Progenitor cell of endocrine pancreas (in vitro differentiated cells): ENCODE results near the gene VSTM2A. TPM values are rescaled to one million over a fixed set of nuclear protein-coding genes. Genes with fewer than 3 reads are reported as not detected.

Experiments
- DNase-seq: peaks from one replicate; pipeline ENCODE4 v3.0.0; 2021; ENCODE audit warnings: low spot score; ENCODE audit not compliant: unreplicated experiment
- H3K27ac Mint-ChIP-seq: 2 replicates; pipeline ENCODE4 v1.8.0; 2021; ENCODE audit warnings: mild to moderate bottlenecking, moderate library complexity, mixed read lengths
- H3K27me3 Mint-ChIP-seq: 2 replicates; pipeline ENCODE4 v1.8.0; 2021; ENCODE audit warnings: mixed read lengths
- H3K36me3 Mint-ChIP-seq: 2 replicates; pipeline ENCODE4 v1.8.0; 2022; ENCODE audit warnings: mixed read lengths; ENCODE audit not compliant: insufficient read depth
- H3K4me1 Mint-ChIP-seq: 2 replicates; pipeline ENCODE4 v1.8.0; 2021; ENCODE audit warnings: low read depth, mixed read lengths
- H3K4me3 Mint-ChIP-seq: 2 replicates; pipeline ENCODE4 v1.8.0; 2021; ENCODE audit warnings: low read depth, mild to moderate bottlenecking, moderate library complexity, mixed read lengths
- H3K9me3 Mint-ChIP-seq: 2 replicates; pipeline ENCODE4 v1.8.0; 2021; ENCODE audit warnings: low read depth, mixed read lengths
- CTCF ChIP-seq: fragments of 200-600 bp; sonication (generic); IDR thresholded peaks from one replicate; pipeline ENCODE4 v1.5.0; 2021; ENCODE audit warnings: antibody characterized with exemption, mild to moderate bottlenecking; ENCODE audit not compliant: unreplicated experiment
- total RNA-seq: library from RNA; stranded (reverse); gene quantifications from 2 replicates; pipeline ENCODE4 v1.2.1, GENCODE V29; 2021

The VSTM2A gene
- total RNA-seq, 1 donor from 2014 or later, result 1.1 TPM

GRCh38 chr7:54615537-54615936 lies 73.4 kb downstream of the VSTM2A start:
- no peaks in the 10 kb centered on the region for H3K27me3 Mint-ChIP-seq
- no peaks in the 10 kb centered on the region for H3K9me3 Mint-ChIP-seq
- DNase-seq, result no peak
- TF ChIP-seq CTCF, result no peak
- H3K27ac Mint-ChIP-seq, result no peak overlapping the region
- H3K36me3 Mint-ChIP-seq, result no peaks in the 10 kb centered on the region
- no peak overlapping the region for H3K4me3 Mint-ChIP-seq
- no peaks in the 10 kb centered on the region for H3K4me1 Mint-ChIP-seq

Other genes starting within 250 kb of the VSTM2A start
- gene SEC61G, start 216.8 kb downstream of the VSTM2A start, total RNA-seq, result 110 and 120 TPM in 2 replicates